Measurements from ENCODE around the gene DEF6. TPM values are rescaled to one million over a fixed set of nuclear protein-coding genes. Genes with fewer than 3 reads are reported as not detected.

The DEF6 gene
- total and polyA plus RNA-seq, 2 of the 13 experiments (the other 11 are each of a cell fraction or from before 2014, with no cell fraction given): 5.2 to 10.0 TPM

DNA sequence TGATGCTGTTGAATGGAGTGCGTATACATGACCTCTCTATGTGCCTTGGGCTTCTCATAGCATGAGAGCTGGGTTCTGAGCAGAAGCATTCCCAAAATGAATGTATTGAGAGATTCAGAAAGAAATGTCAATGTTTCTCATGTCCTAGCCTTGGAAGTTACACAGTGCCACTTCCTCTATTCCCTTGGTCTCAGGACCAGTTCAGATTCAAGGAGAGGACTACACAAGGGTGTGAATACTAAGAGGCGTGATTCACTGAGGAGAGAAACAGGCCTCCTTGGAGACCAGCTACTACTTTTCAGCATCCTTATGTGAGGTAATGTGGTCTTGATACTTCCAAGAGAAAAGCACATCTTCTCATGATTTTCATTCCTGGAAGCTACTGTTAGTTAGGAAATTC, 55.1 kb downstream of the DEF6 start (continued):
- TF ChIP-seq PRDM15 (CRISPR knock-in tag; IDR thresholded peaks at IDR 0.05): no peak

- DNase-seq (ENCODE audit: low spot score): no peak
- intact Hi-C loops (cut with micrococcal nuclease; ENCODE audit: unreplicated experiment): no loop called here
- no peak for FAIRE-seq
- POLR2A ChIA-PET: interaction anchor here (1.6 kb wide), 1 partner anchor 61 kb away, joined by 3 read pairs; no protein-coding TSS in a partner anchor
- H3K4me2 ChIP-seq (ENCODE audit: low read depth, low read length): no peak overlapping the region
- ATAC-seq: no peak; the same call in 2 of the 3 replicates
- no peak overlapping the region for H3K4me3 ChIP-seq (replicated peaks in 1 of 3; ENCODE audit: insufficient read depth in 1 of 3, low read depth in 2 of 3, low read length in 3 of 3)
- no peaks in the 10 kb centered on the region for H4K20me1 ChIP-seq (ENCODE audit: insufficient read depth, low read length)
- H3K36me3 ChIP-seq (replicated peaks in 1 of 2; ENCODE audit: control insufficient read depth in 1 of 2, insufficient read depth in 2 of 2, low read length in 2 of 2): peaks cover 20 to 33% of the 10 kb centered on the region in 2 experiments; a peak in 4 of 5 replicates
- H3K79me2 ChIP-seq (ENCODE audit: insufficient read depth, low read length): no peaks in the 10 kb centered on the region
- H2AFZ ChIP-seq (ENCODE audit: low read length): no peak overlapping the region
- no peak overlapping the region for H3K9ac ChIP-seq (ENCODE audit: insufficient read depth, low read depth, low read length)
- CTCF ChIA-PET (ENCODE audit: low intra/inter-chr PET ratio, low total read pairs): no interaction called here
- 93% methylated on average over 13 of the region's 13 CpGs for WGBS (ENCODE audit: low lambda C conversion rate)
- no peaks in the 10 kb centered on the region for H3K27me3 ChIP-seq (ENCODE audit: control insufficient read depth in 1 of 2, insufficient read depth in 2 of 2, low read length in 2 of 2)
- in situ Hi-C loops (cut with HindIII; ENCODE audit: extremely low pct_ligation_motif_present, low pct_unique_long_range_greater_than_20kb): no loop called here
- H3K4me1 ChIP-seq (ENCODE audit: insufficient read depth, low read length): peaks cover 17% of the 10 kb centered on the region
- H3K27ac ChIP-seq (ENCODE audit: extremely low read length, insufficient read depth, low read length): no peak overlapping the region
- BruUV-seq (replicated peaks): no TSS peak
- no peaks in the 10 kb centered on the region for H3K9me3 ChIP-seq (ENCODE audit: low read length)
- peak; percentile 64 for TF ChIP-seq FOSL2 (CRISPR knock-in tag; IDR thresholded peaks at IDR 0.05)
- no peak for TF ChIP-seq SPEN (CRISPR knock-in tag; IDR thresholded peaks at IDR 0.05; ENCODE audit: low read depth)
Observed at GRCh38 chr6:35354361-35355135, 56.9 kb downstream of the DEF6 start.

Measured in HepG2 (cell line).